Measurements from ENCODE around the gene DLGAP1. TPM values are rescaled to one million over a fixed set of nuclear protein-coding genes. Genes with fewer than 3 reads are reported as not detected.

DLGAP1 gene
- total and polyA plus RNA-seq, 2 of the 8 experiments (the other 6 are each of a cell fraction or from before 2014, with no cell fraction given), result 11.8 to 16.9 TPM

DNA sequence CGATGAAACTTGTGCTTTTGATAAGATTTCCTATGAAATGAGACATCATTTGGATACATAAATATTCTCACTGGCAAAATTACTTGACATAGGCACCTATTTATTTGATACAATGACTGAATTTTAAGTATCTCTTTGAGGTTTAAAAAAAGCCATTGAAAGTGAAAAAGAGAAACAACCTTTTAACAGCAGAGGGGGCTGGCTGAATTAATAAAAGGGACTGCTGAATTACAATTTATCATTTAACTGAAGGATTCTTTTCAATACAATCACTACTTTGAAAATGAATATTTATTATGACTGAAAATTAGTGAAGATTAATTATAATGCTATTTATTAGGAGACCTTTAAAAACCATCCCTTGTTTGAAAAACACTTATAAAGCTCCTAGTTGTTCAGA is 335.3 kb downstream of the DLGAP1 start:
- Histone ChIP-seq H3K9ac (replicated peaks in 1 of 4; ENCODE audit: extremely low read depth in 1 of 4, low read depth in 3 of 4, low read length in 3 of 4) (no peak overlapping the region), H2BK12ac (ENCODE audit: low read depth, low read length) (no peak overlapping the region; the same call in 1 of the 2 replicates), H3K4me2 (ENCODE audit: insufficient read depth in 1 of 2, low read depth in 2 of 2, low read length in 2 of 2) (peak overlapping the region; percentile 46 to 51), H3K79me1 (ENCODE audit: low read depth, low read length) (no peaks in the 10 kb centered on the region), H3K36me3 (ENCODE audit: control insufficient read depth in 2 of 4, insufficient read depth in 4 of 4, low read length in 3 of 4) (peaks cover 0 to 3% (median 0%) of the 10 kb centered on the region in 4 experiments; a peak in 1 of 8 replicates), H3K14ac (ENCODE audit: insufficient read length) (no peak overlapping the region), H2BK20ac (ENCODE audit: low read length) (no peak overlapping the region), H4K91ac (replicated peaks; ENCODE audit: insufficient read length, low read length) (no peak overlapping the region), H3K9me3 (ENCODE audit: insufficient read depth in 2 of 2, low read depth in 1 of 2, low read length in 1 of 2) (peaks cover 0 to 3% of the 10 kb centered on the region in 2 experiments; a peak in 1 of 4 replicates), H2BK15ac (ENCODE audit: low read length) (no peak overlapping the region), H2AK5ac (ENCODE audit: low read depth, low read length) (no peak overlapping the region), H3K27me3 (replicated peaks in 1 of 4; ENCODE audit: control insufficient read depth in 3 of 4, extremely low read depth in 1 of 4, insufficient read depth in 3 of 4, low read length in 3 of 4) (no peaks in the 10 kb centered on the region), H3K18ac (ENCODE audit: extremely low read depth, low read length) (peak overlapping the region; percentile 93), H2BK120ac (replicated peaks; ENCODE audit: low read depth, low read length) (peak overlapping the region; percentile 98), H3K79me2 (ENCODE audit: control insufficient read depth in 1 of 2, insufficient read depth in 2 of 2, low read length in 2 of 2) (peaks cover 0 to 2% of the 10 kb centered on the region in 2 experiments; a peak in 1 of 4 replicates), H3K4ac (replicated peaks; ENCODE audit: insufficient read length, low read depth, low read length) (no peak overlapping the region), H4K20me1 (replicated peaks in 1 of 2; ENCODE audit: control insufficient read depth in 1 of 2, insufficient read depth in 2 of 2, low read length in 2 of 2) (no peaks in the 10 kb centered on the region), H3K23ac (ENCODE audit: insufficient read length) (no peak overlapping the region), H3K23me2 (ENCODE audit: low read depth, low read length) (no peaks in the 10 kb centered on the region), H2BK5ac (ENCODE audit: low read depth, low read length) (0 out of 2 replicates have a peak overlapping the region, but pooled peaks have one; percentile 95), H3K4me3 (ENCODE audit: extremely low read depth in 1 of 4, insufficient read depth in 2 of 4, low read depth in 3 of 4, low read length in 4 of 4) (peak overlapping the region in 1 of 4 experiments; percentile 44; a peak in 1 of 8 replicates), H2AFZ (ENCODE audit: low read length) (no peak overlapping the region), H4K5ac (ENCODE audit: insufficient read length, low read depth, low read length) (peak overlapping the region; percentile 99), H3K56ac (replicated peaks; ENCODE audit: insufficient read length, low read depth, low read length) (no peak overlapping the region), H3K27ac (ENCODE audit: low read depth, low read length) (peak overlapping the region; percentile 50; the same call in 1 of the 2 replicates), H3K4me1 (replicated peaks in 1 of 4; ENCODE audit: control insufficient read depth in 3 of 4, insufficient read depth in 4 of 4, low read length in 3 of 4) (peaks cover 8 to 29% (median 23%) of the 10 kb centered on the region in 4 experiments), H4K8ac (ENCODE audit: extremely low read depth, insufficient read depth, low read length) (no peak overlapping the region)
- DNase-seq (ENCODE audit: low read depth in 1 of 2, low spot score in 2 of 2) (no peak), FAIRE-seq (no peak)
- TF ChIP-seq, protein P1, sequence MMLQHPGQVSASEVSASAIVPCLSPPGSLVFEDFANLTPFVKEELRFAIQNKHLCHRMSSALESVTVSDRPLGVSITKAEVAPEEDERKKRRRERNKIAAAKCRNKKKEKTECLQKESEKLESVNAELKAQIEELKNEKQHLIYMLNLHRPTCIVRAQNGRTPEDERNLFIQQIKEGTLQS (IDR thresholded peaks at IDR 0.05; ENCODE audit: insufficient read depth, low read depth, low read length), result no peak
- TF ChIP-seq CHD1 (IDR thresholded peaks at IDR 0.05; ENCODE audit: low read depth, low read length) (no peak), EGR1 (IDR thresholded peaks at IDR 0.05; ENCODE audit: borderline replicate concordance, low read depth, low read length) (no peak), ZNF274 (IDR thresholded peaks at IDR 0.05; ENCODE audit: borderline replicate concordance, extremely low read depth, low read length) (no peak), NRF1 (IDR thresholded peaks at IDR 0.05; ENCODE audit: low read depth, low read length) (no peak), RAD21 (IDR thresholded peaks at IDR 0.05 in 1 of 2, conservative IDR thresholded peaks at IDR 0.05 in 1 of 2; ENCODE audit: low read depth in 2 of 2, low read length in 2 of 2) (peak in 1 of 2 experiments; percentile 18; a peak in 1 of 4 replicates), TAF1 (IDR thresholded peaks at IDR 0.05; ENCODE audit: low read depth, low read length) (no peak), CBX8 (IDR thresholded peaks at IDR 0.05; ENCODE audit: borderline replicate concordance, low read depth, low read length) (no peak)
- ChIA-PET CTCF (ENCODE audit: partially characterized antibody) (interaction anchor here (0.6 to 6.2 kb wide), 4 partner anchors 9 to 333 kb away, joined by 3 to 69 read pairs (median 4); no protein-coding TSS in a partner anchor), POLR2A (ENCODE audit: partially characterized antibody) (interaction anchor here (0.7 to 2.7 kb wide), 6 partner anchors 11 to 125 kb away, joined by 3 to 11 read pairs (median 5); no protein-coding TSS in a partner anchor)
- WGBS, 2 experiments (ENCODE audit: extremely low coverage in 1 of 2, insufficient coverage in 1 of 2, insufficient read length in 1 of 2, insufficient replicate concordance in 2 of 2, low coverage in 1 of 2, low lambda C conversion rate in 2 of 2, missing lambda C conversion rate in 1 of 2), result 18% methylated on average over 1 of the region's 1 CpG; no CpG with 5 or more reads in 1 of the 2 experiments
